GM19397 (cell line): Measurements from ENCODE around the gene RAB42.
"Not testable (repeated sequence)": the region's sequence is repeated elsewhere in the genome, so short reads cannot be mapped to it uniquely, and the experiment has no call there.

Experiments used
- ATAC-seq: cut with Tn5 transposase; IDR thresholded peaks from one replicate; pipeline ENCODE4 v1.9.1; 2021; ENCODE audit warnings: mild to moderate bottlenecking, moderate library complexity; ENCODE audit not compliant: unreplicated experiment

RAB42 gene

GRCh38 chr1:28582248-28582615, 9.8 kb upstream of the RAB42 start:
- no peak for ATAC-seq

- ATAC-seq, result not testable (repeated sequence)
These were observed 5.3 kb upstream of the RAB42 start for GRCh38 chr1:28586585-28587391.

- ATAC-seq, result peak; percentile 67
These were observed 431 bp downstream of the RAB42 start for GRCh38 chr1:28592321-28593071.

- not testable (repeated sequence) for ATAC-seq
These were observed 1.9 kb downstream of the RAB42 start for GRCh38 chr1:28593988-28594356.

GRCh38 chr1:28594686-28595411, 2.8 kb downstream of the RAB42 start:
- not testable (repeated sequence) for ATAC-seq

GRCh38 chr1:28595412-28596191, 3.5 kb downstream of the RAB42 start:
- ATAC-seq, result no peak

GRCh38 chr1:28596276-28596675, 4.2 kb downstream of the RAB42 start:
- not testable (repeated sequence) for ATAC-seq

- ATAC-seq, result no peak
These were observed 9.6 kb downstream of the RAB42 start for GRCh38 chr1:28601696-28602095.

- ATAC-seq, result no peak
These were observed 10.7 kb downstream of the RAB42 start for GRCh38 chr1:28602536-28603439.

- no peak for ATAC-seq
These were observed 12.3 kb downstream of the RAB42 start for GRCh38 chr1:28604411-28604810.

GRCh38 chr1:28604962-28605361, 12.9 kb downstream of the RAB42 start:
- ATAC-seq, result no peak

GRCh38 chr1:28606771-28607170, 14.7 kb downstream of the RAB42 start:
- no peak for ATAC-seq

GRCh38 chr1:28613175-28613574, 21.1 kb downstream of the RAB42 start:
- ATAC-seq, result no peak

- no peak for ATAC-seq
These were observed 39.6 kb downstream of the RAB42 start for GRCh38 chr1:28631713-28632112.

GRCh38 chr1:28632560-28632959, 40.5 kb downstream of the RAB42 start:
- ATAC-seq, result no peak

GRCh38 chr1:28640766-28641165, 48.7 kb downstream of the RAB42 start:
- no peak for ATAC-seq

- peak; percentile 16 for ATAC-seq
These were observed 50.2 kb downstream of the RAB42 start for GRCh38 chr1:28642056-28642846.

- peak; percentile 83 for ATAC-seq
These were observed 51.0 kb downstream of the RAB42 start, which contains the start of gene TAF12 for GRCh38 chr1:28642847-28643635. Gene TAF12, minus strand, starts transcription at chr1:28643067. Its CDS starts 20,986 bp downstream, at chr1:28622081.
